HG02973 (cell line): ENCODE measurements around the gene RRP15.

Experiments
- ATAC-seq: cut with Tn5 transposase; IDR thresholded peaks from one replicate; pipeline ENCODE4 v1.9.1; 2021; ENCODE audit warnings: moderate library complexity; ENCODE audit not compliant: unreplicated experiment

The RRP15 gene

DNA sequence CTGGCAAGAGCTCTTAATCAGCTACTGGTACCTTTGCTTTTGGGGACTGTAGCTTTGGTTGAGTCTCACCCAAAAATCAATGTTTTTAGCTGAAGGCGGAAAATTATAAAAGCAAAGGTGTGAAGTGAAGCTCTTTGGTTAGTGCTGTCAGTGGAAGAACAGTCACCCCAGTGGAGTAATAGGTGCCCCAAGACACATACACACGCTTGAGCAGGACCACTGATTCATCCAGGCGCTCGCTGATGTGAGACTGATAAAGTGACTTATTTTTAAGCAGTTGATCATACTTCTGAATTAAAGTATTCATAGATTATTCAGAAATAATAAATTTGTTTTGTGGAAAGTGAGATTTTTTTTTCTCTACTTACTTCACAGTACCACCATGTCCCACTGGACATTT, 97.2 kb downstream of the RRP15 start:
- ATAC-seq = no peak

DNA sequence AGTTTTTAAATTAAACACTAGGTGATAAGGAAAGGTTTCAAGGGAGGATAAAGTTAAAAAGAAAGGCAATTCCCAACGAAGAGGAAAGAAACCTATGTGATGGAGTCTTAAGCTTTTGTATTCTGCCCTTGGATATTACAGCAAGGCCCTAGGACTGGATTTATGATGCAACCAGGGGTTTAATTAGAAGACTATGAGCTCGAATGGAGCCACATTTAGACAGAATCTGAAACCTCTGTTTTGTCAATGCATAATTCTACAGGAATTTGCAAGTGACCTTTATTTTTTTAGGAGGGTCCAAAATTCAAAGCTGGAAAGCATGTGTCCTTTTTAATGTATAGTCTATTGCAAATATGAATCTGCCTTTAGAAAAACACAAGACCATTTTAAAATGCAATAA, 98.0 kb downstream of the RRP15 start:
- ATAC-seq = no peak

DNA sequence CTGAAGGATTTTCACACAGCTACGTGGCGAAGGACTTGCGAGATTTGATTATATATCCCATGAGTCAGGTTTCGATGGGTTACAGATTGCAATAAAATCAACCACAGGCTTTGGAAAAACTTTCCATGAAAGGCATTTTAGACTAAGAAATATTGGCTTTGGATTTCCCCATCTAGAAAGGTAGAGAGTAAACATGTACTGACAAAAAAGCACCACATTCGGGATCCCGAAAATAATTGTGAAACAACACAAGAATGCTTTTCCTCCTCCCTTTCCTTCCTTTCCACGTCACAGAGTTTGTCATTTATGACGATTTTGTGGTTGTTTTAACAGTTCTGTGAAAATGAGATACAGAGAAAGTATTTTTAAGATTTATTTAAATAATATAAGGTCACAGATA, 98.6 kb downstream of the RRP15 start:
- ATAC-seq = no peak

DNA sequence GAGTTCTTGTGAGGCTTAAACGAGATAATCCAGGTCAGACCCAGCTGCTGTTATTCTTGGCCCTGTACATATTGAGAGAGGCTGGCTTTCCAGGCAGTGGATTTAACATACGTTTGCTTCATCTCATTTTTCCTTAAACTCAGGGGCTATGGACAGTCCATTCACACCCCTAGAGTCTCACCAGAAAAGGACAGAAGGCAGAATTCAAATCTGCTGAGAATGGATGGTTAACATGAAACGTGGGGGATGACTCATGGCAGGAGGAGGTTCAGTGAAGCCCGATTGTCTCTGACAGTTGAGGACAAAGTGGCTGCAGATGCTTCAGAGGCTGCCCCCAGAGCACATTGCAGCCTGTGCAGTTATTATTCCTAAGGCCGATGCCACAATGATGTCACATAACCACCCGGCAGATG, 99.5 kb downstream of the RRP15 start:
- no peak for ATAC-seq
